ENCODE measurements around the gene MTG2.

The MTG2 gene

GRCh38 chr20:62224113-62224855 is 41.5 kb downstream of the MTG2 start:
- DNase-seq (ENCODE audit: low read depth), result no peak
- TF ChIP-seq CTCF (conservative IDR thresholded peaks at IDR 0.05; ENCODE audit: control insufficient read depth, insufficient read depth, low read depth, low read length), result no peak
- no peak overlapping the region for H3K4me3 ChIP-seq (ENCODE audit: control insufficient read depth, low read depth, low read length)

- TF ChIP-seq CTCF (conservative IDR thresholded peaks at IDR 0.05; ENCODE audit: control insufficient read depth, insufficient read depth, low read depth, low read length), result no peak
- no peak overlapping the region for H3K4me3 ChIP-seq (ENCODE audit: control insufficient read depth, low read depth, low read length)
- DNase-seq (ENCODE audit: low read depth), result no peak
Measured at GRCh38 chr20:62225026-62225425, 42.2 kb downstream of the MTG2 start.

GRCh38 chr20:62225820-62226635 is 43.2 kb downstream of the MTG2 start:
- TF ChIP-seq CTCF (conservative IDR thresholded peaks at IDR 0.05; ENCODE audit: control insufficient read depth, insufficient read depth, low read depth, low read length), result no peak
- H3K4me3 ChIP-seq (ENCODE audit: control insufficient read depth, low read depth, low read length), result no peak overlapping the region
- no peak for DNase-seq (ENCODE audit: low read depth)

GRCh38 chr20:62226707-62227590 is 44.1 kb downstream of the MTG2 start:
- no peak for TF ChIP-seq CTCF (conservative IDR thresholded peaks at IDR 0.05; ENCODE audit: control insufficient read depth, insufficient read depth, low read depth, low read length)
- no peak for DNase-seq (ENCODE audit: low read depth)
- no peak overlapping the region for H3K4me3 ChIP-seq (ENCODE audit: control insufficient read depth, low read depth, low read length)

- no peak for DNase-seq (ENCODE audit: low read depth)
- TF ChIP-seq CTCF (conservative IDR thresholded peaks at IDR 0.05; ENCODE audit: control insufficient read depth, insufficient read depth, low read depth, low read length), result no peak
- H3K4me3 ChIP-seq (ENCODE audit: control insufficient read depth, low read depth, low read length), result no peak overlapping the region
Measured at GRCh38 chr20:62227591-62227976, 44.8 kb downstream of the MTG2 start.

All from fibroblast of mammary gland (primary cell).